NCI-H2029 treated with DMSO at 0.1 percent for 48 hours (cell line): ENCODE results near the gene EEF2KMT.
"Not testable (repeated sequence)": the region's sequence is repeated elsewhere in the genome, so short reads cannot be mapped to it uniquely, and the experiment has no call there.

Experiments used
- DNase-seq: peaks from one replicate; lab custom pipeline; 2025; lab: John Stamatoyannopoulos, UW

EEF2KMT gene

DNA sequence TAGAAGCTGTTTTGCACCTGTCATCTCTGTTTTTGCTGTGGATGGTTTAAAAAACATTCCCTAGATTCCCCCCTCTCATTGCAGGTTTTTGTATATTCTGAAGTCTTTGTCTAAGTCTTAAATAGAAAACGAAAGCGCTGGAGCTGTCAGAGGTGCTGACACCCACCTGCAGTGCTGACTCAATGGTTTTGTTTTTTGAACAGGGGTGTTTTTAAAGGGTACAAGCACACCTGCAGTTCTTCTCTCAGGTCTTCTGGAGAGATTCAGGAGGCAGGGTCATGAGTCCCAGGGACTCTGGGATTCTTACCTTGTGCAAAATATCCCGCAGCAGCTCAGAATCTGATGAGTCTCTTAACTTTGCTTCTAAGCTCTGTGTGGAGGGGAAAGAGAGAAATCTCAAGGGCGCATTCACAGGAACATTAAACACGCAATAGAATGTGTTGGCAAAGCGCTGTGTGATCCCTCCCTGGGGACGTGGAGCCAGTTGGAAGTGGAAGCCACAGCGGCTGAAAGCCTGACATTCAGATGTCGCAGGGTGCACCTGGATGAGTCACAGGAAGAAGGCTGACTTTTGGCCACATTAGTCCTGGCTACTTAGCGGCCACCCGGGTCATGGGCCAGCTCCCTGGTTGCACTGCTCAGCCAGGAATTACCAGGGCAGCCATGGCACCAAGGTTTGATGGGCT is 2.3 kb downstream of the EEF2KMT start:
- DNase-seq: not testable (repeated sequence)

DNA sequence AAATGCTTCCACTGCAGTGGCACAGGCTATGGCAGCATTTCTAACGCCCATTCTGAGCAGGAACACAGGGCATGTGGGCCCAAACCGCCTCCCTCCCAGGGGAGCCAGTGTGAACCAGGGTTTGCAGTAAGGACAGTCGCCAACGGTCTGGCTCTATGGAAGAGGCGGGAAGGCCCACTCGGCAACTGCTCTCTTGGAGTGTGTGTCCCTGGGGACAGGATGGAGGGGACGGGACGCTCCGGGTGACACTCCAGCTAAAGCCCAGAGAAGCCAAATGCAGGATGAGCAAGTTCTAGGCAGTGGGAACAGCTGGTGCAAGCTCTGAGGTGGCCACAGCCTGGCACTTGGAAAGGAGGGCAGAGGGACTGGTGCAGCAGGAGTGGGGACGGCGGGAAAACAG is 3.8 kb downstream of the EEF2KMT start:
- not testable (repeated sequence) for DNase-seq

DNA sequence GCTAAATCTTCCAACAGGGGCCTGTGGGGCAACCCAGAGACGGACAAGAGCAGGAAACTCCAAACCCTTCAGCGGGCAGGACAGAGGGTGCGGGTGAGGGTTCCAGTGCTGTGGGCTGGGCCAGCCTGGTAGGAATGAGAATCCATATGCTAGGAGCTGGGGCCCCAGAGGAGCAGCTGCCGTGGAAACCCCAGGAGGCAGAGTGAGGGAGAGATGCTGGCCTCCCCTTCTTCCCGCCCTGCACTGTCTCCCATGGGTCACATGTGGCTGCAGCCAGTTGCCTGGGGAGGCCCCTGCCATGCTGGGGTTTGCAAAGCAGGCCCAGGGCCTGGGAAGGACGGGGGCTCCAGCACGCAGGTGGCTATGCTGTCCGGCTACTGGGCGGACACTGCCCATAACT is 4.5 kb downstream of the EEF2KMT start:
- DNase-seq: not testable (repeated sequence)

DNA sequence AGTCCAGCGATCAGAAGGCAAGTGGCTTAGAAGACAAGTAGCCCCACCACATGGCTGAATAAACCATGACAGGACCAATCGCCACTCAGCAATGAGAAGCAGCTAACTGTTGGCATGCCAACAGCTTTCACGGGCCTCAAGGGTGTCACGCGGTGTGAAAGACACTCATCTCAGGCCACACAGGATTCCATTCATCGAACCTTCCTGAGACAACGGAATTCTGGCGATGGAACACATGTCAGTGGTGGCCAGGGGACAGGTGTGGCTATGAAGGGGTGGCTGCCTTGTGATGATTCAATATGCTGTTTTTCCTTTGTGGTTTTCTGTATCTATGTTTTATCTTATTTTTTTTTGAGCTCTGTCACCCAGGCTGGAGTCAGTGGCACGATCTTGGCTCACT is 7.0 kb downstream of the EEF2KMT start:
- not testable (repeated sequence) for DNase-seq

DNA sequence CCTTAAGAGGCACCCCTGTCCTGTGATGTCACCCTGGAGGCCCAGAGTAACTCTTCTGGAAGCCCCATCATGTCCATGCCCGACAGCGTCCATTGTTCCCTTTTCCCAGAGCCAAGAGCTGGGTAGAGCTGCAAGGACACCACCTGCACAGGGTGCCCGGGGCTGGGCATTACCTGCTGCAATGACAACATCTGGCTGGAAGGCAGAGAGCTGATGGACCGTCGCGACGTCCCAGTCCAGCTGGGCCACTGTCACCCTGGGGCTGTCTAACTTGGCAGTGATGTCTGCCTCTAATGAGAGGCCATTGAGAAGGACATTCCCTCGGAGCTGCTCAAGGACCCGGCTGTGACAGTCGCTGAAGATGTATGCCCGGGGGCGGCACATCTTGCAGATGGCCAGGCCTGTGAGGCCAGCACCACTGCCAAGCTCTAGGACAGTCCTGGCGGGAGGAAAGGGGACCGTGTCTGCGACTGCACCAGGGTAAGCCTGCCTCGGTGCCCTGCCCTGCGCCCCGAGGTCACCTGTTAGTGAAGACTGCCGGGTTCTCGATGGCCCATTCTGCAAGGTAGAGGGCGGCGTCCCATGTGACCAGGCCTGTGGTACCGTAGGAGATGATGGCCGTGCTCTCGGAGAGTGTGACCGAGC is 7.6 kb downstream of the EEF2KMT start:
- DNase-seq: not testable (repeated sequence)

DNA sequence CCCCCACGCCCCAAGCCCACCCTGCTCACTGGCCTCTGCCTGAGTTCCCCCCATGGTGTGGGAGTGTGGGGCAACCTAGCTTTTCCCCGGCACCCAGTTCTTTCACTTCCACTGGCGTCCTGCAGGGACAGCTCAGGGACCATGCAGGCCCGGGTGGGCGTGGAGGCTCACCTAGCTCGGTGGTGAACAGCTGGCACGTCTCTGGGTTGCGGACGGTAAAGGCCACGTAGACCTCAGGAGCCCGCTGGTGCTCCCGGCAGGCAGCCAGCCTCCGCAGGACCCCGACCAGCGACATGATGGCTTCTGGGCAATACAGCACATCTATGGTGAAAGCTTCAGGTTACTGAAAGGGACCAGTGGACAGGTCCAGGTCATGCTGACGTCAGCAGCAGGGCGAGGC is 8.7 kb downstream of the EEF2KMT start:
- not testable (repeated sequence) for DNase-seq

DNA sequence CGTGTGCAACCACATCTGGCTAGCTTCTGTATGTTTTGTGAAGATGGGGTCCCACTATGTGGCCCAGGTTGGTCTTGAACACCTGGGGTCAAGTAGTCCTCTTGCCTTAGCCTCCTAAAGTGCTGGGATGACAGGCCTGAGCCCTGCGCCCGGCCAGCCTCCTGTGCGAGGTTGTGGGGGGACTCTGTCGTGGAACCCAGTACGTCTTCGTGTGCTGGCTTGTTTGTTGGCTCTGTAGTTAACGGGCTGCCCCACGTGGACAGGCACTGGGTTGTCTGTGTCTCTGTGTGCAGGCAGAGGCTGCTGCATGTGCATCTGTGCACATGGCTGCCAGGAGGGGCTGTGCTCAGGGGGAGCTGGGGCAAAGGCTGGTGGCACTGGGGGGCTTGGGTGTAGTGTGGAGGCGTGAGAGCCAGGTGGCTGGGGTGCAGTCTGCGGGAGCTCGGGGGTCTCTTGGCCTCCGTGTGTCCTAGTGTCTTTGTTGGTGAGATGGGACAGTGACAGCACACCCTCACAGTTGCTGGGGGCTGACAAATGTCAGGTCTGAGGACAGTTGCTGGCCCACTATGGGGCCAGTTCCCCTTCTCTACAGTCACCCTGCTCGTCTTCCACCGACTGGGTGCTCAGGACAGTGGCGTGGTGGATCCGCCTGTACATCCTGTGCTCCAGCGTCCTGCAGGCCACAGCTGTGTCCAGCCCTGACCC is 9.4 kb downstream of the EEF2KMT start:
- DNase-seq: not testable (repeated sequence)

DNA sequence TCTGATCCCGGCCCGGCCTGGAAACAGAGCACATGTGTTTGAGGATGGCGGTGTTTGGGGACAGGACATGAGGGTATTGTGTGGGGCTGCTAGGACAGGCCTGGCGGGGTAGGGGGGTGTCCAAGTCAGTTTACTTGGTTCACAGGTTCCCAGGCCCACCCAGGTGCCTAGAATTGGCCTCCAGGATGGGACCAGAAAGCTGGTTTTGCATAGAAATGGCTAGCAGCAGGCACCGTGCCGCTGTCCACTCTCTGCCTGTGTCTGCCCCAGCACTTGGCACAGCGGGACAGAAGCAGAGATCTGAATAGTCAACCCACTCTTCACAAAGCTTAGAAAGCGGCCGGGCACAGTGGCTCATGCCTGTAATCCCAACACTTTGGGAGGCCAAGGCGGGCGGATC is 11.9 kb downstream of the EEF2KMT start:
- not testable (repeated sequence) for DNase-seq

DNA sequence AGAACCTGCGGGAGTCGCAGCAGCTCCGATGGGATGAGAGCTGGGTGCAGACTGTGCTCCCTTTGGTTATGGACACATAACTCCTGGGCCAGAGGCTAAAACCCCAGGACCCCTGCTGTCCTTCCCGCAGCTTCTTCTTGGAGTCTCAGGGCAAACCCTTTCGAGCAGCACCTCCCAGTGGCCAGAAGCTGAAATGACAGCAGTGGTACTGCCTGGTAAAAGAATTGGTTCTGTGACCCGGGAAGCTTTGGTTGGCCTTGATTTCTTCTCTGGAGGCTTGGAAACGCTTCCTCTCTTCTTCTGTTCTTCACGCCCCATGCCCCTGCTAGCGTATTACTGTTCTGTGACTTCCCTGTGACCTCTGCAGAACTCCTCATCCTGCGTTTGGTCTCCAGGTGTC is 12.8 kb downstream of the EEF2KMT start:
- not testable (repeated sequence) for DNase-seq

DNA sequence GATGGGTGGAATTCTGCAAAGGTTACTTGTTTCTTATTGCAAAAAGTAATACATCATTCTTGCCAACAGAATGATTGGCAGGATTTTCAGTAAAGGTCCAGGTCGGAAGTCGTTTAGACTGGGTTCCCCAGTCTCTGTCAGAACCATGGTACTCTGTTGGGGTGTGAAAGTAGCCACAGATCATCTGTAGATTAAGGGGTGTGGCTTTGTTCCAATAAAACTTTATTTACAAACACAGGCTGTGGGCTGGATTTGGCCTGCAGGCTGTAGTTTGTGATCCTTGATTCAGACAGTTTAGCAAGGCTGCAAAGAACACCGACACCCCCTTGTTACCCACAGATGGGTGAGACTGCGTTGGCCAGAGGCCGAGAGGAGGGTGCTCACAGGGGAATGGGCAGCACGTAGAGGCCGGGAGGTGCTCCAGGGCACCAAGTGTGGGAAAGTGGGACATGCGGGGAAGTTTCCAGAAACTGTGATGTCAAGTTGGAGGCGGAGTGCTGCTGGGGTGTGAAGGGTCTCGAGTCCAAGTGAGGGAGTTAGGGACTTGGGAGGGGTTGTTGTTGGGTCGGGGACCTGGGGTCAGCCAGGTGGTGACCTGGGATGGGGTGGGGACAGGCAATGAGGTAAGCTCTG is 13.4 kb downstream of the EEF2KMT start:
- DNase-seq: not testable (repeated sequence)

DNA sequence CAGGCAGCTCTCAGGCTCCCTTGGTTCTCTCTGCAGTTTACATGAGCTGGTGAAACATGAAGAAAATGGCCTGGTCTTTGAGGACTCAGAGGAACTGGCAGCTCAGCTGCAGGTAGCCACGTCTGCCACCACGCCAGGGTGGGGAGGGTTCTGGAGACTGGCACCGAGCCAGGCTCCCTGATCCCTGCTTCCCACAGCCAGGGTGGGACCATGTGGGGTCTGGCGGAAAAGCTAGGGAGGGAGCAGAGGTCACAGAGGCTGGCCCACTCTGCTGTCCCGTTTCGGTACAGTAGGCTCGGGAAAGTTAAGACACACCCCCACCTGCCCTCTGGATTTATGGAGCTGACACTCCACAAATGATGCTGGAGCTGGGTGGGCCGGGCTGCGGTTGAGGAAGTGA is 13.9 kb downstream of the EEF2KMT start:
- DNase-seq: not testable (repeated sequence)

DNA sequence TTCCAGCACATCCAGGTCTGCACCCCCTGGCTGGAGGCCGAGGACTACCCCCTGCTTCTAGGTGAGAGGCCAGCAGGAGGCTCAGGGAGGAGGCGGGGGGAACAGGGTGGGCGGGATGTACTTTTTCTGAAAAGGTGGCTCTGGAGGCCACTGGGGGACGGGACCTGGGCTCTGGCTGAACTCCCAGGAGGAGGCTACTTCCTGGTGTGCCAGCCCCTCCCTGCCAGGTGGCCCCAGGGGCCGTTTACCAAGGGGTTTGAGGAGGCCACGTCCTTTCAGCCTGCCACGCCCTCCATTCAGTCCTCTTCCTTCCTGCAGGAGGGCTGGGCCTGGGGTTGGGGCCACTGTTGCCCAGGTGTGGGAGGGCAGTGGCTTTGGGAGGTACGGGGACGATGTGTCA is 16.6 kb downstream of the EEF2KMT start:
- not testable (repeated sequence) for DNase-seq

DNA sequence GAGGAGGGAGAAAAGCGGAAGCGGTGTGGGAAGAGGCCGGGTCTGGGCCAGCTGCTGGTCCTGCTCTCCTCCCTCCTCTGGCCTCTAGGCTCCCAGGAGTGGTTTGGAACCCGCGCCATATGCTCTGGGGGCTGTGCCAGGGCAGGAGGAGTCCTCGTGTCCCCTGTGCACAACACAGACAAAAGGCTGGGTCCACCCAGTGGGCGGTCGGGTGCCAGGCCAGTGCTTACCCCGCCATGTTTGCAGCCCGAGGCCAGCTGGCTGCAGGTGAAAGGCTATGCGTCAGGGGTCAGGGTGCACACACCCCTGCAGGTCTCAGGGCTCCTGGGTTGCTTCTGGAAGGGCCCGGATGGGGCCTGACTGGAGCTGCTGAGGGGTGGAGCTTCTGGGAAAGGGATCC is 17.1 kb downstream of the EEF2KMT start:
- not testable (repeated sequence) for DNase-seq

DNA sequence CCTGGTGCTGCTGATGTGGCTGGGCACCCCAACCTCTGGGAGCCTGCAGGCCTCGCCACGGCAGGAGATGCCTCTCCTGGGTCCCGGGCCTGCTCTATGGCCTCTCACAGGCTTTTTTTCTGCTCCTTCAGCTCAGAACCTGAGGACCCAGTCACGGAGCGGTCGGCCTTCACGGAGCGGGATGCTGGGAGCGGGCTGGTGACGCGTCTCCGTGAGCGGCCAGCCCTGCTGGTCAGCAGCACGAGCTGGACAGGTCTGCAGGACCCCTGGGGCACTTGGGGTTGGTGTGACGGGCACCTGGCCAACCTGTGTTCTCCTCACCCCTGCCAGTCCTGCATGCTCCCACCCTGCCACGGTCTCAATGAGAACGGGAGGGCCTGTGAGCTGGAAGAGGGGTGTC is 19.0 kb downstream of the EEF2KMT start:
- no peak for DNase-seq

DNA sequence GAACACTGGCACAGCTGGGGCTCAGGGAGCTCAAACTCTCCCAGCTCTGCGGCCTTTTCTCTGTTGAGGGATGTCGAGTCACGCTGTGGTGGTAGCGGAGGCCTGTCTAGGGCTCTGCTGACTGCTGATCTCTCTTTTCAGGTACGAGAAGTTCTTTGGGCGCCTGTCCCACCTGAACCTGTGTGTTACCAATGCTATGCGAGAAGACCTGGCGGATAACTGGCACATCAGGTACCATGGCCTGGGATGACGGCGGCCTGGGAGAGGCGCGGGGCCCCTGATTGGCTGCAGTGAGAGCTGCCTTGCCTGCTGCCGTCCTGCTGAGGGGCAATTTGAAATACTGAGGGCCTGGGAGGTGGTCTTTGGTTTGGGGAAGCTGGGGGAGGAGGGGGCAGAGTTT is 20.3 kb downstream of the EEF2KMT start:
- no peak for DNase-seq

DNA sequence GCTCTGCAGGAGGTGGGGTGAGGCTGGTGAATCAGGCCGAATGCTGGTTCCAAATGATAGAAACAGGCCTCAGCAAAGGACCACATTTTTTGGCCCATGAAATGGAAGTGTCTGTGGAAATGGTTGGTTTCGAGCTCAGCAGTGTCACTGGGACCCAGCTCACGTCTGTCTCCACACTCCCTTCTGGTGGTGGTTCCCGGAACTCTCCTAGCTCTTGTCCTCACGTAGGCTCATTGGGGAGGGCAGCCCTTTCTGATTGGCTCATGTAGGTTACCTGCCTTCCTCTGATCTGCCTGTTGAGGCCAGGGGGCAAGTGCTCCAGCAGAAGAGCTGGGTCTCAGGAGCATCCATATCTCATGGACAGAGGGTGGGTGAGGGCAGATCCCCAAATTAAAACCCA is 22.0 kb downstream of the EEF2KMT start:
- no peak for DNase-seq

DNA sequence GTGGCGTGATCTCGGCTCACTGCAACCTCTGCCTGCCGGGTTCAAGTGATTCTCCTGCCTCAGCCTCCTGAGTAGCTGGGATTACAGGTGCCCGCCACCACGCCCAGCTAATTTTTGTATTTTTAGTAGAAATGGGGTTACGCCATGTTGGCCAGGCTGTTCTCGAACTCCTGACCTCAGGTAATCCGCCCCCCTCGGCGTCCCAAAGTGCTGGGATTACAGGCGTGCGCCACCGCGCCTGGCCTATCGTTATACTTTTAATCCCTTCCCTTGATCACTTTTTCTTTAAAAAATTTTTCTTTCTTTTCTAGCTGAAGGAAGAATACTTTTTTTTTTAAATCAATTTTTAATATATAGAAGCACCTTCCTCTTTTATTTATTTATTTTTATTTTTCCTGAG is 23.8 kb downstream of the EEF2KMT start:
- not testable (repeated sequence) for DNase-seq

DNA sequence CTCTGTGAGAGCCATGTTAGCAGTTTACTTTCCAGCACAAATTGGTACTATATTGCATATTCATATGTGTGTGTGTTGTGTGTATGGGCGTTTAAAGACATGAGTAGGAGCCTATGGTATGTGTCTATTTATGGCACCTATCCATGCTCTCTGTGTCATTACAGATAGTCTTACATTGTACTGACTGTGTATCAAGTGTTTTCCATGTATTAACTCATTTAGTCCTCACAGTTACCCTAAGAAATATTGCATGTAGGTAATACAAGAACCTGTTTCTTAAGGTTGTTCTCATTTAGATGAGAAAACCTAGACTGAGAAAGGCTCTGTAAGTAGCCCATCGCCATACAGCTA is 24.3 kb downstream of the EEF2KMT start:
- DNase-seq: no peak

DNA sequence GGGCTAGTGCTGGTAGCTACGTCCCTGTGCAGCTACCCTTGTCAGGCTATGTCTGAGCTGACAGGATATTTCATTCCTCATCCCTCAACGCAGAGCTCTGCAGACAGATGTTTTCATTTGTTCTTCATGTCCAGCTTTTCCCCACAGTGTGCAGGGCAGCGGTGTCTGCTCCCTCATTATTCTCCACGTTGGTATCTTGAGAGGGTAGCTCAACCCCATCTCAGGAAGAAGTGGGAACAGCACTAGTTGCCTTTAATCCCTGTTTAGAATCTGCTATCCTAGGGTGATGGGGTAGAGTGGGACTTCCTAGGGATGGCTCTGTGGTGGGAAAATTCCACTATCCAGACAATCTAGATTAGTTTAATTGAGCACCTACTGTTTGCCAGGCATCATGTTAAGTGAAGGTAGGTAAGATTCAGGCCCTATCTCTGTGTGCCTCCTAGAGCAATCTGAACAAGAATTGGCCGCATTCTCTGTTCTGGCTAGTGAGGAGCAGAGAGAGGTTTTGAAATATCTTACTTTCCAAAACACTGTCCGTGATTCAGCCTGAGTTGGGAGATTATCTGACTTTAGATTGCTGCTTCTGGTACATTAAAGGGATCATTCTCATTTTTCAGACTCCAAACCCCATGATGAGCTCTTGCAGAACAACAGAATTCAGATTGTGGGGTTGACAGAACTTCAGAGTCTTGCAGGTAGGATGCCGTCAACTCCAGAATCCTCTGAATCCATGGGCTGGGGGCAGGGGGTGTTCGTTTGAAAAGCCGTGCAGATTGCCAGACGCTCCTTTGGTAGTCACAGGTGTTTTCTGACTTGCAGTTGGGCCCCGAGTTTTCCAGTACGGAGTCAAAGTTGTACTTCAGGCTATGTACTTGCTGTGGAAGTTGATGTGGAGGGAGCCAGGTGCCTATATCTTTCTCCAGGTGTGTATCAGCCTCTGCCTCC is 25.0 kb downstream of the EEF2KMT start:
- DNase-seq: no peak

DNA sequence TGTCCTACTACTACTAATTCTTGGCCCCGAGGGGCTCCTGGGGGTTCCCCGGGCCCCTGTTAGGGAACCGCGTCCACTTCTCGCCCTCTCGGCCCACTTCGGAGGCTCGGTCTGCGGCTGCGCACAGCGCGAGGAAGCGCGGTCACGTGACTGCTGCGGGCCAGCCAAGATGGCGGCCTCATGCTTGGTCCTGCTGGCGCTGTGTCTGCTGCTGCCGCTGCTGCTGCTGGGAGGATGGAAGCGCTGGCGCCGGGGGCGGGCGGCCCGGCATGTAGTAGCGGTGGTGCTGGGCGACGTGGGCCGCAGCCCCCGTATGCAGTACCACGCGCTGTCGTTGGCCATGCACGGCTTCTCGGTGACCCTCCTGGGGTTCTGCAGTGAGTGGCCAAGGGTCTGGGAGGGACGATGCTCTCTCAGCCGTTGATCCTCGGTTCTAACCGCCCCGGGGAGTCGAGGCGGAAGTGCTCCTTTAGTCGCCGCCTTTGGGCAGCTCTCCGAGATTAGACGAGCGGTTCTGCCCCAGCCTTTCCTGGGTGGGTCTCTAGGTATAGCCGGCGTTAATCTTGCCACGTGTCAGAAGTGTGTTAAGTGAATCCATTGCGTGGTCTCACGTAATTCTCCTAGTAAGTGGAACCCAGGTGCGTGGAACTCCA is 25.8 kb downstream of the EEF2KMT start, which contains the start of gene ALG1:
Gene ALG1 (plus strand): TSS at position 163 of the 653 bp plus-strand sequence. CDS start 7 bp downstream, at position 170.
- peak; percentile 34 for DNase-seq

DNA sequence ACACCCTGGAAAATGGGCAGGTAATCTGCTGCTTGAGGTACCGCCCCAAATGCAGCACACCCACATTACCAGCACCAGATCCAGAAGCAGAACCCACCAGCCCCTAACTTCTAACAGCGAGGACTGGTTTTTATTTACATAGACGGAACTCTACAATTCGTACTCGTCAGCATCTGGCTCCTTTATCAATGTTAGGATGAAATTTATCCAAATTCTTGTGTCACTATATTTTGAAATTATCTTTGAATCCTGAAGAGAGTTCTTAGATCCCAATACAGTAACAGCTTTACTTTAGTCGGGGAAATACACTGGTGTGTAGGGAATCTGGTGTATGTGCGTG is 26.3 kb downstream of the EEF2KMT start:
- no peak for DNase-seq
